ENCODE measurements around the gene FARP2.

The FARP2 gene

GRCh38 chr2:241315879-241316631 is 40.0 kb upstream of the FARP2 start, which contains the start of gene SEPTIN2 (continued):
- no peak for TF ChIP-seq ZNF704 (tag by site-specific recombination; IDR thresholded peaks at IDR 0.05)
- no peak for TF ChIP-seq ZNF624 (tag by site-specific recombination; IDR thresholded peaks at IDR 0.05)
- TF ChIP-seq BCL11B (tag by site-specific recombination; IDR thresholded peaks at IDR 0.05; ENCODE audit: low read depth) = no peak
- TF ChIP-seq ZNF449 (tag by site-specific recombination; IDR thresholded peaks at IDR 0.05) = no peak
- TF ChIP-seq ZNF707 (tag by site-specific recombination; IDR thresholded peaks at IDR 0.05) = peak; percentile 7; the same call in 1 of the 2 replicates
- TF ChIP-seq ZNF48 (tag by site-specific recombination; IDR thresholded peaks at IDR 0.05) = no peak
- TF ChIP-seq ZBTB44 (tag by site-specific recombination; IDR thresholded peaks at IDR 0.05) = no peak
- 0 out of 2 replicates have a peak, but pooled peaks have one; percentile 51 for TF ChIP-seq ZNF580 (tag by site-specific recombination; IDR thresholded peaks at IDR 0.05)
- no peak for TF ChIP-seq ZNF398 (tag by site-specific recombination; IDR thresholded peaks at IDR 0.05)
- no peak for TF ChIP-seq ZNF311 (tag by site-specific recombination; IDR thresholded peaks at IDR 0.05; ENCODE audit: borderline replicate concordance)
- peak; percentile 53; the same call in 1 of the 2 replicates for TF ChIP-seq MZF1 (tag by site-specific recombination; IDR thresholded peaks at IDR 0.05; ENCODE audit: borderline replicate concordance)
- no peak for TF ChIP-seq TRIM28 (IDR thresholded peaks at IDR 0.05; ENCODE audit: borderline replicate concordance, low read length)
- TF ChIP-seq ZNF521 (tag by site-specific recombination; IDR thresholded peaks at IDR 0.05) = no peak
- 0 out of 2 replicates have a peak, but pooled peaks have one; percentile 10 for TF ChIP-seq ZBTB11 (tag by site-specific recombination; conservative IDR thresholded peaks at IDR 0.05; ENCODE audit: low read depth)
- no peak for TF ChIP-seq SP3 (tag by site-specific recombination; IDR thresholded peaks at IDR 0.05)
- 0 out of 2 replicates have a peak, but pooled peaks have one; percentile 22 for TF ChIP-seq ZBTB48 (tag by site-specific recombination; IDR thresholded peaks at IDR 0.05)
- 0 out of 2 replicates have a peak, but pooled peaks have one; percentile 10 for TF ChIP-seq REST (tag by site-specific recombination; IDR thresholded peaks at IDR 0.05)
- peak; percentile 35; the same call in 1 of the 2 replicates for TF ChIP-seq PATZ1 (tag by site-specific recombination; IDR thresholded peaks at IDR 0.05)
- TF ChIP-seq TCF7L2 (IDR thresholded peaks at IDR 0.05; ENCODE audit: borderline replicate concordance, low read depth, low read length) = no peak
- TF ChIP-seq ZFP3 (tag by site-specific recombination; IDR thresholded peaks at IDR 0.05; ENCODE audit: low read depth) = no peak
- no peak for TF ChIP-seq ZNF621 (tag by site-specific recombination; IDR thresholded peaks at IDR 0.05)
- no peak for TF ChIP-seq HOXA7 (CRISPR knock-in tag; IDR thresholded peaks at IDR 0.05; ENCODE audit: borderline replicate concordance)
- TF ChIP-seq ZNF658 (tag by site-specific recombination; IDR thresholded peaks at IDR 0.05) = no peak

Data from HEK293 (cell line).